Psoas muscle (tissue), 8 donors: Measurements from ENCODE around the gene LYRM9. TPM values are rescaled to one million over a fixed set of nuclear protein-coding genes. Genes with fewer than 3 reads are reported as not detected.

Experiments
- ATAC-seq, 4 donors: fragments of 200-7000 bp; cut with Tn5 transposase; one replicate each; pipeline ENCODE4 v1.9.1; 2020; ENCODE audit warnings: moderate library complexity in 3 of 4, mild to moderate bottlenecking in 2 of 4
- DNase-seq, 2 donors: peaks; one replicate each; pipeline ENCODE4 v3.0.0-alpha.2; 2020
- H3K27ac ChIP-seq: fragments of 200-600 bp; one replicate; pipeline ENCODE4 v1.8.0; 2022
- H3K27me3 ChIP-seq, 3 donors: fragments of 200-600 bp in 1 of 3; one replicate each; pipeline versions ENCODE4 v1.6.1 to v1.8.0; 2013 to 2022; ENCODE audit warnings: low read length in 2 of 3, mild to moderate bottlenecking in 2 of 3, moderate library complexity in 1 of 3; ENCODE audit not compliant: insufficient read depth in 3 of 3
- H3K36me3 ChIP-seq, 2 donors: fragments of 200-600 bp in 1 of 2; one replicate each; pipeline versions ENCODE4 v1.6.1 to v1.8.0; 2013 to 2022; ENCODE audit warnings: low read depth in 1 of 2, mild to moderate bottlenecking in 1 of 2, moderate library complexity in 1 of 2; ENCODE audit not compliant: insufficient read depth in 1 of 2
- H3K4me1 ChIP-seq: fragments of 200-600 bp; one replicate; pipeline ENCODE4 v1.8.0; 2022
- H3K4me3 ChIP-seq: fragments of 200-600 bp; one replicate; pipeline ENCODE4 v1.8.0; 2022; ENCODE audit warnings: mild to moderate bottlenecking
- H3K9me3 ChIP-seq: fragments of 200-600 bp; one replicate; pipeline ENCODE4 v1.8.0; 2022
- WGBS, 3 donors: extraction: QIAGEN DNeasy Blood & Tissue Kit; methylation state at CpG; one replicate each; pipeline versions ENCODE4 v1.1.6 to v1.1.7; 2013; 5-methylcytosine and 5-hydroxymethylcytosine counted together
- intact Hi-C, 2 donors: fragments of 100-400 bp; cut with DNase I; formaldehyde crosslinking; loops; one replicate each; pipeline versions ENCODE4 v1.11.0 to v1.14.2; 2022
- polyA plus RNA-seq, 3 donors: library from polyadenylated mRNA; stranded (reverse); fragments of 200-250 nt; gene quantifications; one replicate each; pipeline ENCODE4 v1.2.3, GENCODE V29; 2013
- total RNA-seq, 4 donors: library from RNA; stranded (reverse); fragmentation: NEBNext Ultra II Directional in 2 of 4; extraction: Animal tissue kit (Norgen Biotek cat#: 25700) in 2 of 4; gene quantifications; one replicate each; pipeline versions ENCODE4 v1.2.1 to v1.2.4, GENCODE V29; 2021 to 2023
- TF ChIP-seq, protein P1 (sequence below): fragments of 200-600 bp; IDR thresholded peaks from one replicate; pipeline ENCODE4 v1.8.0; 2022; ENCODE audit warnings: antibody characterized with exemption
- donor health status: healthy with polysubstance abuse.
- donor health status: DM: no; HTN: no; CAD: no; lungs with moderate emphysema.
- donor health status: Bipolar disorder and iron deficiency.
- donor health status: healthy.
- donor health status: DM: yes; HTN: yes; CAD: no.
- donor health status: DM: no; HTN: no; CAD: no.
- donor health status: DM: no; HTN: no; CAD: no.
- donor health status: DM: yes; HTN: yes; CAD: no.

The LYRM9 gene
- total and polyA plus RNA-seq, 7 donors = 4.5 to 11.3 (median 5.8) TPM

GRCh38 chr17:27862840-27863239 is 30.3 kb downstream of the LYRM9 start:
- H3K4me3 ChIP-seq = no peak overlapping the region
- no peaks in the 10 kb centered on the region for H3K9me3 ChIP-seq
- no peak overlapping the region for H3K27ac ChIP-seq
- H3K4me1 ChIP-seq = no peaks in the 10 kb centered on the region
- WGBS, 3 donors = 69 to 84% (median 72%) methylated on average over 4 of the region's 4 CpGs
- DNase-seq = no peak
- H3K36me3 ChIP-seq = no peaks in the 10 kb centered on the region
- TF ChIP-seq, protein P1, sequence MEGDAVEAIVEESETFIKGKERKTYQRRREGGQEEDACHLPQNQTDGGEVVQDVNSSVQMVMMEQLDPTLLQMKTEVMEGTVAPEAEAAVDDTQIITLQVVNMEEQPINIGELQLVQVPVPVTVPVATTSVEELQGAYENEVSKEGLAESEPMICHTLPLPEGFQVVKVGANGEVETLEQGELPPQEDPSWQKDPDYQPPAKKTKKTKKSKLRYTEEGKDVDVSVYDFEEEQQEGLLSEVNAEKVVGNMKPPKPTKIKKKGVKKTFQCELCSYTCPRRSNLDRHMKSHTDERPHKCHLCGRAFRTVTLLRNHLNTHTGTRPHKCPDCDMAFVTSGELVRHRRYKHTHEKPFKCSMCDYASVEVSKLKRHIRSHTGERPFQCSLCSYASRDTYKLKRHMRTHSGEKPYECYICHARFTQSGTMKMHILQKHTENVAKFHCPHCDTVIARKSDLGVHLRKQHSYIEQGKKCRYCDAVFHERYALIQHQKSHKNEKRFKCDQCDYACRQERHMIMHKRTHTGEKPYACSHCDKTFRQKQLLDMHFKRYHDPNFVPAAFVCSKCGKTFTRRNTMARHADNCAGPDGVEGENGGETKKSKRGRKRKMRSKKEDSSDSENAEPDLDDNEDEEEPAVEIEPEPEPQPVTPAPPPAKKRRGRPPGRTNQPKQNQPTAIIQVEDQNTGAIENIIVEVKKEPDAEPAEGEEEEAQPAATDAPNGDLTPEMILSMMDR = no peak
- intact Hi-C loops = no loop called here
- no peaks in the 10 kb centered on the region for H3K27me3 ChIP-seq
- no peak for ATAC-seq

DNA sequence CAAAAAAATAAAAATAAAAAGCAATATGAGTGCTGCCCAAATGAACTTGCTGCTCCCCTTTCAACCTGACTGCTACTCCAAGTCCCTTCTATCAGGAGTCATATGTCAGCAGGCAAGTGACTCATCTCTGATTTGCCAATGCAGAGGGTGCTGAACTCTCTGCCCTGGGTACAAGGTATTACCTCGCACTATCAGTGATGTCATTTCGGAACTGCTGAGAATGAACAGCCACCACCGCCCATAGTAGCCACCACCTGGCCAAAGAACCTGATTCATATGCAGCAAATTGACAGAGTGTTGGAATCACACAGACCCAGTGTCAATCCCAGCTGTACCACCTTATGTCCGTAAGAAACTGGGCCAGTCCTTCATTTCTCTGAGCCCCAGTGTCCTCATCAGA is 31.2 kb downstream of the LYRM9 start:
- intact Hi-C loops = no loop called here
- H3K4me3 ChIP-seq = no peak overlapping the region
- WGBS, 3 donors = 93 to 97% (median 94%) methylated on average over 4 of the region's 4 CpGs
- no peaks in the 10 kb centered on the region for H3K36me3 ChIP-seq
- no peak overlapping the region for H3K27ac ChIP-seq
- DNase-seq (no peak), ATAC-seq (no peak)
- no peaks in the 10 kb centered on the region for H3K27me3 ChIP-seq
- H3K9me3 ChIP-seq = no peaks in the 10 kb centered on the region
- TF ChIP-seq, protein P1 = no peak
- H3K4me1 ChIP-seq = no peaks in the 10 kb centered on the region

DNA sequence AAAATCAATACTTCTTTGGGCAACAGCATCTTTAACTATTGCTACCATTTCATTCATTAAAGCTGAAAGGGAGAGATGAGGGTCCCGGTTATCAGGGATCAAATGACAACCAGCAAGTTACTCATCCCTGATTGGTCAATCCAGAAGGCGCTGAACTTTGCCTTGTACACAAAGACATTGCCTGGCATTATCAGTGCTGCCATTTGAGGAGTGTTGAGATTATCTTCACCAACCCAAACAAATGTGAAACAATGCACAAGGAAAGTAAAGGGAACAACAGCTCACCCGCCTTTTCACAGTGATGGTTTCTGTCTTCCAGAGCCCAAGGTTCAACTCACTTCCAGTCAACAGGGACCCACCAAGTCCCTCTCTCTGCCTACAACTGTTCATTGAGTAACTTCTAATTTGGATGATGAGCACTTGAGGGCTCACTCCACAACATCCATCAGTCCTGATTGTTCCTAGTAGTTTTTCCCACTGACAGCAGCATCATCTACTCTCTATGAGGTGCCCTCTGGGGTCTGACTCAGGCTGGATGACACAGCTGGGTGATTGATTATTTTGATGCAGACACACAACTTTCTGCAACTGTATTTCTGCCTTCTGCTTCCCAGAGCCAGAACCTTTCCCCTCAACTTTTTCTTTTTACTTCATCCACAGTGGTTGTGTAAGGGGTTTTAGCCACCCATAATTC is 32.0 kb downstream of the LYRM9 start:
- Histone ChIP-seq H3K4me1 (no peaks in the 10 kb centered on the region), H3K4me3 (no peak overlapping the region), H3K9me3 (no peaks in the 10 kb centered on the region), H3K36me3 (no peaks in the 10 kb centered on the region), H3K27me3 (no peaks in the 10 kb centered on the region), H3K27ac (no peak overlapping the region)
- WGBS, 3 donors = 73 to 81% (median 77%) methylated on average over 3 of the region's 3 CpGs
- ATAC-seq = no peak
- intact Hi-C loops = no loop called here
- TF ChIP-seq, protein P1 = no peak
- no peak for DNase-seq

DNA sequence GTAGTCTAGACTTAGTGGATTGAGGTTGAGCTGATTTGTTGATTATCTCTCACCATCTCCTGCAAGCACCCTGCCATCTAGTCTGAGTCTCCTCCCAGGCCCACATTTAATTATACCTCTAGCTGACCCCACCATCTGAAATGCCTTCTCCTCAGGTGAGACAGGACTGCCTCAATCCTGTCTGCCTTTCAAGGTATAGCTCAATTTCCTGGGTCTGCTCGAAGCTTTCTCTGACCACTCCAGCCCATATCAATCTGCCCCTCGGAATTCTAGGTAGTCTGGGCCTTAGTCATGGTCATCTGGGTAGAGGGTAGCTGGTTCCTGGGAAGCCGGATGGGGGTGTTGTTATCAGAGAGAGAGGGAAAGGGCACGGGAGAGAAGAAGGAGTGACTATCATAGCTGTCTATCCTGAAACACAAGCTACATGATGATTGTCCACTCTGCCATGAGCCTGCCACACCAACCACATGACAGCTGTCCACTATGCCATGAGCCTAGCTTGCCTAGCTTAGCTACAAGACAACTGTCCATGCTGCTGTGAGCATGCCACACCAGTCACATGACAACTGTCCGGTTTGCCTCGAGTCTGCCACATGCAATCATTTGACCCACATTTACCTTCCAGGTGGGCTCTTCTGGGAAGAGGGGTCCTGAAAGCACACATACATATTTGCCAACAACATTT is 34.4 kb downstream of the LYRM9 start:
- no peak overlapping the region for H3K27ac ChIP-seq
- no peaks in the 10 kb centered on the region for H3K4me1 ChIP-seq
- no peak overlapping the region for H3K4me3 ChIP-seq
- TF ChIP-seq, protein P1 = no peak
- no peaks in the 10 kb centered on the region for H3K27me3 ChIP-seq
- H3K36me3 ChIP-seq = no peaks in the 10 kb centered on the region
- ATAC-seq (no peak), DNase-seq (no peak)
- H3K9me3 ChIP-seq = no peaks in the 10 kb centered on the region
- intact Hi-C loops = no loop called here
- WGBS, 3 donors = 83 to 87% (median 84%) methylated on average over 6 of the region's 6 CpGs
